HCT116 (cell line): ENCODE results near the gene MRPL18. TPM values are rescaled to one million over a fixed set of nuclear protein-coding genes. Genes with fewer than 3 reads are reported as not detected.

Source experiments
- ATAC-seq: fragments of 200-7000 bp; cut with Tn5 transposase; 2 replicates; pipeline ENCODE4 v1.9.1; 2020; ENCODE audit warnings: mild to moderate bottlenecking, moderate library complexity
- BruUV-seq: library from RNA; stranded (reverse); fragments of 400-500 nt; replicated peaks from 2 replicates; lab custom pipeline; 2021; lab: Mats Ljungman, UMichigan
- CTCF ChIA-PET: fragments of 300-600 bp; sonication (Branson Sonifier 250); formaldehyde crosslinking; loops from one replicate; lab custom pipeline; 2021; ENCODE audit warnings: antibody characterized with exemption; lab: Charles Lee
- POLR2A ChIA-PET: fragments of 300-600, 350-600 bp; sonication (Branson Sonifier 250); formaldehyde crosslinking; loops from one replicate; lab custom pipeline; 2021; ENCODE audit warnings: antibody characterized with exemption; lab: Charles Lee
- RAD21 ChIA-PET, 2 experiments: fragments of 300-600 bp; sonication (Branson Sonifier 250); formaldehyde crosslinking; loops; one replicate each; lab custom pipeline; 2023; ENCODE audit warnings: low total read pairs in 2 of 2; ENCODE audit not compliant: uncharacterized antibody in 2 of 2, unreplicated experiment in 2 of 2, low non-redundant PET in 1 of 2; lab: Charles Lee
- DNase-seq: peaks from one replicate; pipeline ENCODE4 v3.0.0-alpha.2; 2010; ENCODE audit warnings: low read depth, low spot score
- H2AFZ ChIP-seq: fragments of 200-600 bp; shearing (Covaris generic), sonication (generic); 2 replicates; pipeline ENCODE4 v1.6.1; 2017; ENCODE audit warnings: low read depth, mixed run types, mixed read lengths, antibody characterized with exemption, low read length; ENCODE audit not compliant: poor library complexity, severe bottlenecking
- H3K27ac ChIP-seq: 2 replicates; pipeline ENCODE4 v1.5.1; 2012; ENCODE audit warnings: low read depth, low read length
- H3K27me3 ChIP-seq: fragments of 200-600 bp; sonication (generic); 2 replicates; pipeline ENCODE4 v1.6.1; 2016; ENCODE audit warnings: mixed run types, low read length, mixed read lengths; ENCODE audit not compliant: insufficient read depth
- H3K36me3 ChIP-seq, 2 experiments: fragments of 200-500 bp in 1 of 2; fragments of 200-600 bp in 1 of 2; sonication (Bioruptor generic) in 1 of 2; sonication (generic) in 1 of 2; 2 replicates each; pipeline versions ENCODE4 v1.5.1 to v1.6.1; 2014 to 2016; ENCODE audit warnings: low read length in 2 of 2, inconsistent platforms in 1 of 2, mixed read lengths in 1 of 2, mixed run types in 1 of 2; ENCODE audit not compliant: insufficient read depth in 2 of 2, control insufficient read depth in 1 of 2
- H3K4me1 ChIP-seq, 2 experiments: fragments of 200-600 bp in 1 of 2; sonication (generic) in 1 of 2; 2 replicates each; pipeline versions ENCODE4 v1.5.1 to v1.6.1; 2012 to 2017; ENCODE audit warnings: low read length in 2 of 2, inconsistent platforms in 1 of 2, mild to moderate bottlenecking in 1 of 2, mixed read lengths in 1 of 2, mixed run types in 1 of 2, moderate library complexity in 1 of 2; ENCODE audit not compliant: insufficient read depth in 2 of 2, control insufficient read depth in 1 of 2
- H3K4me2 ChIP-seq: fragments of 200-600 bp; sonication (generic); 2 replicates; pipeline ENCODE4 v1.6.1; 2017; ENCODE audit warnings: mixed run types, low read length, mixed read lengths
- H3K4me3 ChIP-seq, 2 experiments: fragments of 200-600 bp in 1 of 2; sonication (generic) in 1 of 2; replicated peaks in 1 of 2; 2 replicates each; pipeline ENCODE4 v1.5.1; 2011 to 2016; ENCODE audit warnings: low read length in 2 of 2, control low read depth in 1 of 2, low read depth in 1 of 2, mild to moderate bottlenecking in 1 of 2, mixed read lengths in 1 of 2, mixed run types in 1 of 2
- H3K79me2 ChIP-seq: fragments of 200-600 bp; sonication (generic); 2 replicates; pipeline ENCODE4 v1.6.1; 2017; ENCODE audit warnings: mild to moderate bottlenecking, mixed run types, low read length, moderate library complexity, mixed read lengths; ENCODE audit not compliant: insufficient read depth
- H3K9ac ChIP-seq: fragments of 200-600 bp; sonication (generic); 2 replicates; pipeline ENCODE4 v1.6.1; 2016; ENCODE audit warnings: low read length, mixed read lengths
- H3K9me2 ChIP-seq: fragments of 200-600 bp; sonication (generic), shearing (Covaris generic); 2 replicates; pipeline ENCODE4 v1.6.1; 2017; ENCODE audit warnings: mixed run types, mild to moderate bottlenecking, moderate library complexity; ENCODE audit not compliant: insufficient read depth
- H3K9me3 ChIP-seq, 2 experiments: fragments of 200-500 bp in 1 of 2; fragments of 200-600 bp in 1 of 2; sonication (Bioruptor generic) in 1 of 2; sonication (generic) in 1 of 2; 2 replicates each; pipeline ENCODE4 v1.6.1; 2014 to 2017; ENCODE audit warnings: low read length in 2 of 2, mixed read lengths in 2 of 2, inconsistent platforms in 1 of 2, low read depth in 1 of 2, mild to moderate bottlenecking in 1 of 2, mixed run types in 1 of 2, moderate library complexity in 1 of 2; ENCODE audit not compliant: control insufficient read depth in 1 of 2, insufficient read depth in 1 of 2
- H4K20me1 ChIP-seq: fragments of 200-600 bp; sonication (generic), shearing (Covaris generic); 2 replicates; pipeline ENCODE4 v1.6.1; 2017; ENCODE audit warnings: mixed run types, mild to moderate bottlenecking, moderate library complexity; ENCODE audit not compliant: insufficient read depth
- ELF1 ChIP-seq: IDR thresholded peaks from 2 replicates; pipeline ENCODE4 v1.6.1; 2012; ENCODE audit warnings: low read depth, borderline replicate concordance
- EZH2phosphoT487 ChIP-seq: fragments of 200-600 bp; IDR thresholded peaks from 2 replicates; pipeline ENCODE4 v1.6.1; 2018; ENCODE audit warnings: antibody characterized with exemption, borderline replicate concordance
- FOSL1 ChIP-seq: IDR thresholded peaks from 2 replicates; pipeline ENCODE4 v1.6.1; 2012; ENCODE audit warnings: low read depth
- MAX ChIP-seq: IDR thresholded peaks from 2 replicates; pipeline ENCODE4 v1.6.1; 2012
- POLR2A ChIP-seq: IDR thresholded peaks from 2 replicates; pipeline ENCODE4 v1.7.0; 2011; ENCODE audit warnings: borderline replicate concordance; ENCODE audit not compliant: insufficient read depth, insufficient read length; ENCODE audit errors: extremely low read depth
- POLR2AphosphoS5 ChIP-seq: IDR thresholded peaks from 2 replicates; pipeline ENCODE4 v1.6.1; 2011; ENCODE audit warnings: mild to moderate bottlenecking, low read depth, low read length, moderate library complexity
- RAD21 ChIP-seq: IDR thresholded peaks from 2 replicates; pipeline ENCODE4 v1.6.1; 2012; ENCODE audit warnings: low read depth, mild to moderate bottlenecking
- SP1 ChIP-seq: IDR thresholded peaks from 2 replicates; pipeline ENCODE4 v1.6.1; 2012; ENCODE audit warnings: low read depth
- SRF ChIP-seq: IDR thresholded peaks from 2 replicates; pipeline ENCODE4 v1.6.1; 2012; ENCODE audit warnings: low read depth
- TCF7L2 ChIP-seq: IDR thresholded peaks from 2 replicates; pipeline ENCODE4 v1.7.0; 2011; ENCODE audit warnings: borderline replicate concordance, inconsistent platforms; ENCODE audit not compliant: insufficient read depth, insufficient read length; ENCODE audit errors: extremely low read depth
- ZBTB33 ChIP-seq: IDR thresholded peaks from 2 replicates; pipeline ENCODE4 v1.6.1; 2011; ENCODE audit warnings: mild to moderate bottlenecking, low read length, moderate library complexity; ENCODE audit not compliant: insufficient replicate concordance; ENCODE audit errors: extremely low read depth
- intact Hi-C: fragments of 100-400 bp; cut with micrococcal nuclease; formaldehyde crosslinking; loops from 2 replicates; pipeline ENCODE4 v1.10.0; 2022
- total RNA-seq: library from RNA; stranded (reverse); gene quantifications from one replicate; pipeline ENCODE4 v1.2.1, GENCODE V29; 2021; ENCODE audit not compliant: unreplicated experiment

The MRPL18 gene
- total RNA-seq, 1 experiment from 2014 or later, result 106 TPM

GRCh38 chr6:159828074-159828473 lies 37.8 kb downstream of the MRPL18 start:
- H3K9ac ChIP-seq, result no peak overlapping the region
- ATAC-seq (no peak), DNase-seq (no peak)
- H3K4me2 ChIP-seq, result no peak overlapping the region
- BruUV-seq, result no TSS peak
- no peak for TF ChIP-seq RAD21
- no peak for TF ChIP-seq MAX
- TF ChIP-seq EZH2phosphoT487, result no peak
- no peak for TF ChIP-seq POLR2AphosphoS5
- TF ChIP-seq ELF1, result no peak
- no peak for TF ChIP-seq FOSL1
- no peak for TF ChIP-seq TCF7L2
- TF ChIP-seq ZBTB33, result no peak
- no peak for TF ChIP-seq SP1
- no peak for TF ChIP-seq SRF
- no peak for TF ChIP-seq POLR2A
- no peak overlapping the region for H3K4me3 ChIP-seq
- H3K9me2 ChIP-seq, result no peaks in the 10 kb centered on the region
- intact Hi-C loops, result no loop called here
- no peaks in the 10 kb centered on the region for H3K27me3 ChIP-seq
- no peak overlapping the region for H3K27ac ChIP-seq
- H3K4me1 ChIP-seq, result peaks cover 0 to 4% of the 10 kb centered on the region in 2 experiments; a peak in 1 of 4 replicates
- no peaks in the 10 kb centered on the region for H4K20me1 ChIP-seq
- H3K36me3 ChIP-seq, result no peaks in the 10 kb centered on the region
- ChIA-PET RAD21 (no interaction called here), CTCF (no interaction called here), POLR2A (no interaction called here)
- no peaks in the 10 kb centered on the region for H3K9me3 ChIP-seq
- no peaks in the 10 kb centered on the region for H3K79me2 ChIP-seq
- H2AFZ ChIP-seq, result no peak overlapping the region
